ENCODE data around the gene EMSY.
"Not testable (repeated sequence)": the region's sequence is repeated elsewhere in the genome, so short reads cannot be mapped to it uniquely, and the experiment has no call there.

Gene EMSY

DNA sequence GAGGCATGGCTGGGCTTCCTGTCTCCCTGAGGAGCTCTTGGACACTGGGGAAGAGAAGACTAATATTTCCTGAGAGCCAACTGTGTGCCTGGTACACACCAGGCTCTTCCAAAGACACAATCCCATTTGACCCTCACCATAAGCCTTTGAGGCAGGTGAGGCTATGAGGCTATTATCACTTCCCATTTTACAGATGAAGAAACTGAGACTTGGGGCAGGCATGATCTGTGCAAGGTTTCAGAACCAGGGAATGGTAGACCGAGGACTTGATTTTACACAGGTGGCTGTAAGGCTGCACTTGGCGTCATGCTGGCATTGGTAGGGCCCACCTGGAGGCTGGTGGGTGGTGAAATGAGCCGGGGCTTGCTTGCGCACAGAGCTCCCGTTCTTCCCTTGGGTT is 134.9 kb downstream of the EMSY start:
- no peak overlapping the region for H3K27ac ChIP-seq
- no peak overlapping the region for H3K9ac ChIP-seq
- no peak overlapping the region for H3K4me2 ChIP-seq
- TF ChIP-seq, protein P1, sequence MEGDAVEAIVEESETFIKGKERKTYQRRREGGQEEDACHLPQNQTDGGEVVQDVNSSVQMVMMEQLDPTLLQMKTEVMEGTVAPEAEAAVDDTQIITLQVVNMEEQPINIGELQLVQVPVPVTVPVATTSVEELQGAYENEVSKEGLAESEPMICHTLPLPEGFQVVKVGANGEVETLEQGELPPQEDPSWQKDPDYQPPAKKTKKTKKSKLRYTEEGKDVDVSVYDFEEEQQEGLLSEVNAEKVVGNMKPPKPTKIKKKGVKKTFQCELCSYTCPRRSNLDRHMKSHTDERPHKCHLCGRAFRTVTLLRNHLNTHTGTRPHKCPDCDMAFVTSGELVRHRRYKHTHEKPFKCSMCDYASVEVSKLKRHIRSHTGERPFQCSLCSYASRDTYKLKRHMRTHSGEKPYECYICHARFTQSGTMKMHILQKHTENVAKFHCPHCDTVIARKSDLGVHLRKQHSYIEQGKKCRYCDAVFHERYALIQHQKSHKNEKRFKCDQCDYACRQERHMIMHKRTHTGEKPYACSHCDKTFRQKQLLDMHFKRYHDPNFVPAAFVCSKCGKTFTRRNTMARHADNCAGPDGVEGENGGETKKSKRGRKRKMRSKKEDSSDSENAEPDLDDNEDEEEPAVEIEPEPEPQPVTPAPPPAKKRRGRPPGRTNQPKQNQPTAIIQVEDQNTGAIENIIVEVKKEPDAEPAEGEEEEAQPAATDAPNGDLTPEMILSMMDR (conservative IDR thresholded peaks at IDR 0.05; ENCODE audit: low read depth, low read length), result no peak
- H3K27me3 ChIP-seq (ENCODE audit: insufficient read depth, low read depth), result no peaks in the 10 kb centered on the region
- H3K36me3 ChIP-seq (ENCODE audit: insufficient read depth), result no peaks in the 10 kb centered on the region
- no peak overlapping the region for H3K4me3 ChIP-seq (IDR thresholded peaks at IDR 0.05; ENCODE audit: insufficient read depth, low read depth, low read length)
- H3K79me2 ChIP-seq (ENCODE audit: insufficient read depth, low read depth), result no peaks in the 10 kb centered on the region
- H4K20me1 ChIP-seq (ENCODE audit: insufficient read depth), result no peaks in the 10 kb centered on the region
- no peak overlapping the region for H2AFZ ChIP-seq (ENCODE audit: low read depth)
- H3K4me1 ChIP-seq (ENCODE audit: low read depth, poor library complexity, severe bottlenecking), result no peaks in the 10 kb centered on the region

DNA sequence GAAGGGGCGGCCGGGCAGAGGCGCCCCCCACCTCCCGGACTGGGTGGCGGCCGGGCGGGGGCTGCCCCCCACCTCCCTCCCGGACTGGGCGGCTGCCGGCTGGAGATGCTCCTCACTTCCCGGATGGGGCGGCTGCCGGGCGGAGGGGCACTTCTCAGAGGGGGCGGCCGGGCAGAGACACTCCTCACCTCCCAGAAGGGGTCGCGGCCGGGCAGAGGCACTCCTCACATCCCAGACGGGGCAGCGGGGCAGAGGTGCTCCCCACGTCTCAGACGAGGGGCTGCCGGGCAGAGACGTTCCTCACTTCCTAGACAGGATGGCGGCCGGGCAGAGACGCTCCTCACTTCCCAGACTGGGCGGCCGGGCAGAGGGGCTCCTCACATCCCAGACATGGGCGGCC is 137.7 kb downstream of the EMSY start:
- not testable (repeated sequence) for H3K4me2 ChIP-seq; H4K20me1 ChIP-seq (ENCODE audit: insufficient read depth); H3K27me3 ChIP-seq (ENCODE audit: insufficient read depth, low read depth); H3K36me3 ChIP-seq (ENCODE audit: insufficient read depth); H3K9ac ChIP-seq; H2AFZ ChIP-seq (ENCODE audit: low read depth); H3K4me1 ChIP-seq (ENCODE audit: low read depth, poor library complexity, severe bottlenecking); H3K4me3 ChIP-seq (IDR thresholded peaks at IDR 0.05; ENCODE audit: insufficient read depth, low read depth, low read length); H3K27ac ChIP-seq; H3K79me2 ChIP-seq (ENCODE audit: insufficient read depth, low read depth)

DNA sequence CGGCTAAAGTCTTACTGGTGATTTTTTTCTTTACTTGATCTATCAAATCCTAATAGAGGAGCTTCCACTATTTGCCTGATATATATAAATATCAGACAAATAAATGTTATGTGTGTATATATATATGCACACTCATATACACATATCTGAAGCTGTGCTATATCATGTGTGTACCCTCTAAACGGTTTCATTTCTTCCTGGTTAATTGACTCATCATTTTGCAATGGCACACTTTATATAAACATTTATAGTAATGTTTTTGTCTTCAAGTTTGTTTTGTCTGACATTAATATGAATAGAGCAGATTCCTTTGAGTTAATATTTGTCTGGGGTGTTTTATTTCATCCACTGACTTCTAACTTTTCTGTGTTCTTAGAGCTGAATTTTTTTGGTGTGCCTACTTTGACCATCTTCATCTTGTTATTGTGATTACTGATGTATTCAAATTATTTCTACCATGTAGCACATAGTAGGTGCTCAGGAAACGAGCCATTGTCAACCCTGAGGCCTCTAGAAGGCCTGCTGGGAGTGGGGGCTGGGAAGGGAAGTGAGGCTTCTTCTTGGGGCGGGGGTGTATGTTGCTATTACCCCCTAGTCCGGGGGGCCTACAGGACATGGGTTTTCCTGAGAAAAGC is 143.1 kb downstream of the EMSY start:
- H3K4me3 ChIP-seq (IDR thresholded peaks at IDR 0.05; ENCODE audit: insufficient read depth, low read depth, low read length), result no peak overlapping the region
- H3K4me1 ChIP-seq (ENCODE audit: low read depth, poor library complexity, severe bottlenecking), result no peaks in the 10 kb centered on the region
- H3K79me2 ChIP-seq (ENCODE audit: insufficient read depth, low read depth), result no peaks in the 10 kb centered on the region
- H3K27ac ChIP-seq, result no peak overlapping the region
- H4K20me1 ChIP-seq (ENCODE audit: insufficient read depth), result no peaks in the 10 kb centered on the region
- no peaks in the 10 kb centered on the region for H3K27me3 ChIP-seq (ENCODE audit: insufficient read depth, low read depth)
- no peak overlapping the region for H2AFZ ChIP-seq (ENCODE audit: low read depth)
- no peaks in the 10 kb centered on the region for H3K36me3 ChIP-seq (ENCODE audit: insufficient read depth)
- H3K4me2 ChIP-seq, result no peak overlapping the region
- H3K9ac ChIP-seq, result no peak overlapping the region
- TF ChIP-seq, protein P1 (conservative IDR thresholded peaks at IDR 0.05; ENCODE audit: low read depth, low read length), result no peak

DNA sequence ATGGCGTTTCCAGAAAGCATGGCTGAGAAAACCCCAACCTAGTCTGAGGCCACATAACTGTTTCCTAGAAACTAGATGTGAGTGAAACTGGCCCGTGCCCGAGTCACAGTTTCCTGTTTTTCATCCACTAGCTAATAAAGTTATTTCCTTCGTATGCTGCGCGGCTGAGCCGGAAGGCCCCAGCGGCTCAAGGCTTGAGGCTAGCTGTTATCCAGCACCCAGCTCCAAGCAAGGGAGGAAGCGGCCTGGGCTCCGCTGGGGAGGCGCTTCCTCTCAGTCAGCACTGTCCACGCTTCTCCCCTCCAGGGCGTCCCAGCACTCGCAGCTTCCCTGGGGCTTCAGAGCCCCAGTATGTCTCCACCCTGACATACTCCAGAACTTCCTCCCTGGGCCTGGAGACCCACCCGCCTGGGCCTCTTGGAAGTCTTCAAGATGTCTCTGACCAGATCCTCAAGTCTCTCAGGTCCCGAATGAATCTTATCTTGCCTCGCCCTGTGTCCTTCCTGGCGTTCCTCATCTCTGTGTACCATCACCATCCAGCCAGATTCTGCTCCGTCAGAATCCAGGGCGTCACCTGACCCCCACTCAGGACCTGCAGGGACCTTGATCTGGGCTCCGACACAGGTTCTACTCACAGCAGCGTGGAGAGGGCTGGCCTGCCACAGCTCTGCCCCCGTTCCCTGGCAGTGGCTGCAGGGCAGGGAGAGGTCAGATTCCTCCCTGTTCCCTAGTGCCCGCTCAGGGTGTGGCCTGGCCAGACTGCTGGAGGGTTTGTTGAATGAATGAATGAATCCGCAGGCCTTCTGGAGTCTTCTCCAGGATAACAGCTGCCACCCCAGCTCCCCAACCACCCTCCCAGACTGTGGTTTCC is 143.9 kb downstream of the EMSY start:
- Histone ChIP-seq H3K4me3 (IDR thresholded peaks at IDR 0.05; ENCODE audit: insufficient read depth, low read depth, low read length) (no peak overlapping the region), H3K79me2 (ENCODE audit: insufficient read depth, low read depth) (no peaks in the 10 kb centered on the region), H2AFZ (ENCODE audit: low read depth) (no peak overlapping the region), H4K20me1 (ENCODE audit: insufficient read depth) (no peaks in the 10 kb centered on the region), H3K4me2 (no peak overlapping the region), H3K4me1 (ENCODE audit: low read depth, poor library complexity, severe bottlenecking) (no peaks in the 10 kb centered on the region), H3K9ac (no peak overlapping the region), H3K27ac (no peak overlapping the region), H3K36me3 (ENCODE audit: insufficient read depth) (no peaks in the 10 kb centered on the region), H3K27me3 (ENCODE audit: insufficient read depth, low read depth) (no peaks in the 10 kb centered on the region)
- TF ChIP-seq, protein P1 (conservative IDR thresholded peaks at IDR 0.05; ENCODE audit: low read depth, low read length), result no peak

DNA sequence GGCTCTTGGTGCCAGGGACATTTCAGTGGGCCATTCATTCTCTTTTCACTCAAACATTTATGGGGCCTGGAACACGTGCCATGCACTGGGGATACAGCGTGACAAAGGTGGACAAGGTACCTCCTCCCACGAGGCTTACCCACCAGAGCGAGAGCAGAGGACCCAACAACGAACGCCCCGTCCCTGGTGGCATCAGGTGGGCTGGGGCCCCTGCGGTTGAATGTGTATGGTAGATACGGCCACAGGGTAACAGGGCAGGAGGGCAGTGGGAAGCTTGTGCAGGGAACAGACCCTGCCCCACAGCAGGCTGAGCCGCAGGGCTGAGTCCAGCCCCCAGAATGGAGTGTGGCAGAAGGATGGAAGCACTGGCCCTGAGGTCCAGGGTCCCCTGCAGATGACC is 144.7 kb downstream of the EMSY start:
- H3K4me2 ChIP-seq, result no peak overlapping the region
- H3K4me1 ChIP-seq (ENCODE audit: low read depth, poor library complexity, severe bottlenecking), result no peaks in the 10 kb centered on the region
- H4K20me1 ChIP-seq (ENCODE audit: insufficient read depth), result no peaks in the 10 kb centered on the region
- TF ChIP-seq, protein P1 (conservative IDR thresholded peaks at IDR 0.05; ENCODE audit: low read depth, low read length), result no peak
- H3K27me3 ChIP-seq (ENCODE audit: insufficient read depth, low read depth), result no peaks in the 10 kb centered on the region
- H3K79me2 ChIP-seq (ENCODE audit: insufficient read depth, low read depth), result no peaks in the 10 kb centered on the region
- no peak overlapping the region for H3K9ac ChIP-seq
- no peak overlapping the region for H2AFZ ChIP-seq (ENCODE audit: low read depth)
- H3K27ac ChIP-seq, result no peak overlapping the region
- H3K36me3 ChIP-seq (ENCODE audit: insufficient read depth), result no peaks in the 10 kb centered on the region
- no peak overlapping the region for H3K4me3 ChIP-seq (IDR thresholded peaks at IDR 0.05; ENCODE audit: insufficient read depth, low read depth, low read length)

Data from KMS-11 (cell line).